Esophagus muscularis mucosa (tissue), 4 donors: ENCODE data around the gene MRM1.

Experiments
- EP300 ChIP-seq: sonication (generic); formaldehyde crosslinking; IDR thresholded peaks from one replicate; pipeline ENCODE4 v1.6.1; 2017; ENCODE audit warnings: antibody characterized with exemption
- POLR2A ChIP-seq: fragments of 450-650 bp; IDR thresholded peaks from one replicate; pipeline ENCODE4 v1.6.1; 2017; ENCODE audit warnings: antibody characterized with exemption, moderate library complexity, mild to moderate bottlenecking, low read depth
- POLR2AphosphoS5 ChIP-seq, 2 donors: sonication (generic); formaldehyde crosslinking; IDR thresholded peaks; one replicate each; pipeline ENCODE4 v1.6.1; 2017; ENCODE audit warnings: antibody characterized with exemption in 2 of 2
- TF ChIP-seq, protein P1 (sequence below), 3 experiments: fragments of 200-600 bp in 2 of 3; fragments of 450-650 bp in 1 of 3; sonication (generic) in 2 of 3; IDR thresholded peaks; one replicate each; pipeline ENCODE4 v1.5.1; 2017 to 2019; ENCODE audit warnings: antibody characterized with exemption in 3 of 3, mild to moderate bottlenecking in 2 of 3, moderate library complexity in 1 of 3

DNA sequence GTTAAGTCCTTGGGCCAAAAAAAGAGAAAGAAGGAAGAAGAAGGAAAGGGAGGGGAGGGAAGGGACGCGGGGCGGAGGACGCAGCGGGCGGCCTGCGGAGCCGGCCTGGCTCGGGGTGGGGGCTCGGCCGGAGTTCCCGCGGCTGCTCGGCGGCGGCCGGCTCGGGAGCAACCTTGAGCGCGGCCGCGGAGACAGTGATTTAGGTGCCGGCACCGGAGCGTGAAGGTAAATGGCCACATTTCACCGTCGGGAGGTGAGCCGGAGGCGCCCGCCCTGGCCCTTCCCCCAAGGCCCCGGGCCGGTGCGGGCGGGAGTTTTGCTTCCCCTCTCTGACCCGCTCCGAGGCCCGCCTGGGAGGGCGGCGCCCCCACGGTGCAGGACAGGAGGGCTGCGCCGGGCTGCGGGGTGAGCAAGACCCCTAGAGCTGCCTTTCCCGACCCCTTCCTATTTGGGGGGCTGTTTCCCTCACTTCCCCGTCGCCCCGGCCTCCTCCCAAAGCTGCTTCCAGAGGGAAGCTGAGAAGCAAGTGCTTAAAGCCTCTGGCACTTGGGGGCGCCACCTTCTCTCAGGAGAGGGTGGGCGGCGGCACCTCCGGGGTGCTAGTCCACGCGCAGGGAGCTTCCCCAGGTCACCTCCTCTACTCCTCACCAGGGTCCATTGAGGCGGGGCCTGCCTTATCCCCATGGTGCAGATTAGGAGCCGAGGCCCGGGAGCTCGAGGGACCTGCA lies 56.5 kb downstream of the MRM1 start:
- TF ChIP-seq, protein P1, sequence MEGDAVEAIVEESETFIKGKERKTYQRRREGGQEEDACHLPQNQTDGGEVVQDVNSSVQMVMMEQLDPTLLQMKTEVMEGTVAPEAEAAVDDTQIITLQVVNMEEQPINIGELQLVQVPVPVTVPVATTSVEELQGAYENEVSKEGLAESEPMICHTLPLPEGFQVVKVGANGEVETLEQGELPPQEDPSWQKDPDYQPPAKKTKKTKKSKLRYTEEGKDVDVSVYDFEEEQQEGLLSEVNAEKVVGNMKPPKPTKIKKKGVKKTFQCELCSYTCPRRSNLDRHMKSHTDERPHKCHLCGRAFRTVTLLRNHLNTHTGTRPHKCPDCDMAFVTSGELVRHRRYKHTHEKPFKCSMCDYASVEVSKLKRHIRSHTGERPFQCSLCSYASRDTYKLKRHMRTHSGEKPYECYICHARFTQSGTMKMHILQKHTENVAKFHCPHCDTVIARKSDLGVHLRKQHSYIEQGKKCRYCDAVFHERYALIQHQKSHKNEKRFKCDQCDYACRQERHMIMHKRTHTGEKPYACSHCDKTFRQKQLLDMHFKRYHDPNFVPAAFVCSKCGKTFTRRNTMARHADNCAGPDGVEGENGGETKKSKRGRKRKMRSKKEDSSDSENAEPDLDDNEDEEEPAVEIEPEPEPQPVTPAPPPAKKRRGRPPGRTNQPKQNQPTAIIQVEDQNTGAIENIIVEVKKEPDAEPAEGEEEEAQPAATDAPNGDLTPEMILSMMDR (IDR thresholded peaks at IDR 0.05): no peak
- TF ChIP-seq POLR2A (no peak), POLR2AphosphoS5 (IDR thresholded peaks at IDR 0.05) (no peak), EP300 (no peak)
